Esophagus squamous epithelium (tissue), 4 donors: ENCODE results near the gene PPP1R27.

Source experiments
- CTCF ChIP-seq, 6 experiments: fragments of 450-650 bp in 4 of 6; fragments of 200-600 bp in 2 of 6; sonication (generic) in 2 of 6; IDR thresholded peaks; one replicate each; pipeline ENCODE4 v1.5.1; 2016 to 2019; ENCODE audit warnings: antibody characterized with exemption in 6 of 6, mild to moderate bottlenecking in 4 of 6, moderate library complexity in 4 of 6
- POLR2A ChIP-seq, 4 donors: fragments of 450-650 bp; IDR thresholded peaks; one replicate each; pipeline ENCODE4 v1.6.1; 2017; ENCODE audit warnings: antibody characterized with exemption in 4 of 4, mild to moderate bottlenecking in 4 of 4, moderate library complexity in 3 of 4

- TF ChIP-seq CTCF (IDR thresholded peaks at IDR 0.05) (no peak), POLR2A (IDR thresholded peaks at IDR 0.05) (no peak)
These were observed 25.9 kb downstream of the PPP1R27 start for GRCh38 chr17:81808778-81809555.
